Ishikawa (cell line): Measurements from ENCODE around the gene LRRK2.

Source experiments
- CEBPB ChIP-seq: IDR thresholded peaks from 2 replicates; pipeline ENCODE4 v1.6.1; 2012
- CREB1 ChIP-seq: IDR thresholded peaks from 2 replicates; pipeline ENCODE4 v1.6.1; 2012; ENCODE audit warnings: low read depth
- EGR1 ChIP-seq: IDR thresholded peaks from 2 replicates; pipeline ENCODE4 v1.6.1; 2012
- EP300 ChIP-seq: IDR thresholded peaks from 2 replicates; pipeline ENCODE4 v1.6.1; 2012; ENCODE audit warnings: borderline replicate concordance
- FOXM1 ChIP-seq: IDR thresholded peaks from 2 replicates; pipeline ENCODE4 v1.6.1; 2012; ENCODE audit warnings: low read depth, borderline replicate concordance
- NFIC ChIP-seq: IDR thresholded peaks from 2 replicates; pipeline ENCODE4 v1.6.1; 2012
- RAD21 ChIP-seq: IDR thresholded peaks from 2 replicates; pipeline ENCODE4 v1.6.1; 2012; ENCODE audit warnings: low read depth
- TAF1 ChIP-seq: IDR thresholded peaks from 2 replicates; pipeline ENCODE4 v1.6.1; 2012; ENCODE audit warnings: low read depth, mild to moderate bottlenecking
- TCF12 ChIP-seq: IDR thresholded peaks from 2 replicates; pipeline ENCODE4 v1.6.1; 2012; ENCODE audit warnings: low read depth
- TEAD4 ChIP-seq: IDR thresholded peaks from 2 replicates; pipeline ENCODE4 v1.6.1; 2012
- YY1 ChIP-seq: IDR thresholded peaks from 2 replicates; pipeline ENCODE4 v1.6.1; 2012; ENCODE audit warnings: low read depth
- ZBTB7A ChIP-seq: IDR thresholded peaks from 2 replicates; pipeline ENCODE4 v1.6.1; 2012; ENCODE audit warnings: low read depth
- TF ChIP-seq, protein P1 (sequence below): IDR thresholded peaks from 2 replicates; pipeline ENCODE4 v1.6.1; 2012
- TF ChIP-seq, protein P2 (sequence below): IDR thresholded peaks from 2 replicates; pipeline ENCODE4 v1.6.1; 2012; ENCODE audit warnings: low read depth, mild to moderate bottlenecking
- TF ChIP-seq, protein P3 (sequence below): IDR thresholded peaks from 2 replicates; pipeline ENCODE4 v1.6.1; 2012

The LRRK2 gene

DNA sequence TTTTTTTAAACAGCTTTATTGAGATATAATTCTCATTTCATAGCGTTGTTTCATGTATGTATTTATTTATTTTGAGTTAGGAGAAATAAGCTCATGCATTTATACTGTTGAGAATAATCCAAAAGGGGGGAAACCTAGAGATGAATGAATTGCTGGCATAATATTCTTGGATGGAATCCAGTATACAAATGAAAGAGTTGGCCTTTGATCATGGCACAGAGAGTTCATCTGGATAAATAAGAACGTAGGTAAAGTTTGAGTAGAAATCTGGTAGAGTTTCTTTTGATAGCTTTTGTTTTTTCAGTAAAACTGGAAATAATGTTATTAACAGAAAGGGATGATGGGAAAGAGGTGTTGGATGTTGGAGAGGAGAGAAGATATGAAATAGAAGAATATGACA, 166.2 kb downstream of the LRRK2 start:
- no peak for TF ChIP-seq YY1
- TF ChIP-seq TAF1, result no peak
- no peak for TF ChIP-seq FOXM1
- no peak for TF ChIP-seq NFIC
- no peak for TF ChIP-seq ZBTB7A
- TF ChIP-seq, protein P1, sequence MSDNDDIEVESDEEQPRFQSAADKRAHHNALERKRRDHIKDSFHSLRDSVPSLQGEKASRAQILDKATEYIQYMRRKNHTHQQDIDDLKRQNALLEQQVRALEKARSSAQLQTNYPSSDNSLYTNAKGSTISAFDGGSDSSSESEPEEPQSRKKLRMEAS, result no peak
- TF ChIP-seq CREB1, result no peak
- TF ChIP-seq TCF12, result no peak
- TF ChIP-seq, protein P2, sequence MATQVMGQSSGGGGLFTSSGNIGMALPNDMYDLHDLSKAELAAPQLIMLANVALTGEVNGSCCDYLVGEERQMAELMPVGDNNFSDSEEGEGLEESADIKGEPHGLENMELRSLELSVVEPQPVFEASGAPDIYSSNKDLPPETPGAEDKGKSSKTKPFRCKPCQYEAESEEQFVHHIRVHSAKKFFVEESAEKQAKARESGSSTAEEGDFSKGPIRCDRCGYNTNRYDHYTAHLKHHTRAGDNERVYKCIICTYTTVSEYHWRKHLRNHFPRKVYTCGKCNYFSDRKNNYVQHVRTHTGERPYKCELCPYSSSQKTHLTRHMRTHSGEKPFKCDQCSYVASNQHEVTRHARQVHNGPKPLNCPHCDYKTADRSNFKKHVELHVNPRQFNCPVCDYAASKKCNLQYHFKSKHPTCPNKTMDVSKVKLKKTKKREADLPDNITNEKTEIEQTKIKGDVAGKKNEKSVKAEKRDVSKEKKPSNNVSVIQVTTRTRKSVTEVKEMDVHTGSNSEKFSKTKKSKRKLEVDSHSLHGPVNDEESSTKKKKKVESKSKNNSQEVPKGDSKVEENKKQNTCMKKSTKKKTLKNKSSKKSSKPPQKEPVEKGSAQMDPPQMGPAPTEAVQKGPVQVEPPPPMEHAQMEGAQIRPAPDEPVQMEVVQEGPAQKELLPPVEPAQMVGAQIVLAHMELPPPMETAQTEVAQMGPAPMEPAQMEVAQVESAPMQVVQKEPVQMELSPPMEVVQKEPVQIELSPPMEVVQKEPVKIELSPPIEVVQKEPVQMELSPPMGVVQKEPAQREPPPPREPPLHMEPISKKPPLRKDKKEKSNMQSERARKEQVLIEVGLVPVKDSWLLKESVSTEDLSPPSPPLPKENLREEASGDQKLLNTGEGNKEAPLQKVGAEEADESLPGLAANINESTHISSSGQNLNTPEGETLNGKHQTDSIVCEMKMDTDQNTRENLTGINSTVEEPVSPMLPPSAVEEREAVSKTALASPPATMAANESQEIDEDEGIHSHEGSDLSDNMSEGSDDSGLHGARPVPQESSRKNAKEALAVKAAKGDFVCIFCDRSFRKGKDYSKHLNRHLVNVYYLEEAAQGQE, result no peak
- TF ChIP-seq RAD21, result no peak
- no peak for TF ChIP-seq TEAD4
- TF ChIP-seq CEBPB, result no peak
- TF ChIP-seq EGR1, result no peak
- TF ChIP-seq, protein P3, sequence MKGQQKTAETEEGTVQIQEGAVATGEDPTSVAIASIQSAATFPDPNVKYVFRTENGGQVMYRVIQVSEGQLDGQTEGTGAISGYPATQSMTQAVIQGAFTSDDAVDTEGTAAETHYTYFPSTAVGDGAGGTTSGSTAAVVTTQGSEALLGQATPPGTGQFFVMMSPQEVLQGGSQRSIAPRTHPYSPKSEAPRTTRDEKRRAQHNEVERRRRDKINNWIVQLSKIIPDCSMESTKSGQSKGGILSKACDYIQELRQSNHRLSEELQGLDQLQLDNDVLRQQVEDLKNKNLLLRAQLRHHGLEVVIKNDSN, result no peak
- no peak for TF ChIP-seq EP300

DNA sequence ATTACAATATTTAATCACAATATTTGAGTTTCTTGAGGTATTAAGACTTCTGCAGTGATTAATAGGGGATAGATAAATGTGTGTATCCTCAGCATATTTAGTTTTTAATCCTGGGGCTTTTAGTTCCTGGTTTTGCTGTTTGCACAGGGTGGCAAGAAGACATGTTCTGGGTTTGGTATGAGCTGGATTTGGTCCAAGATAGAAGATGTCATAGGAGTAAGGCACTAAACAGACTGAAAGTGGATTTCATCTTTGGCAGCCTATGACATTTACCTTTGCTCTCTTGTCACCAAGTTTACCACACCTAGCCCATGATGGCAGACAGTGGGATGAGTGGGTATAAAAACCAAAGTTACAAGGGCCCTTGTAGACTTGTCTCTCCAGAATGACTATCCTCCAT, 168.2 kb downstream of the LRRK2 start:
- TF ChIP-seq, protein P1, result no peak
- TF ChIP-seq, protein P2, result no peak
- TF ChIP-seq TCF12 (no peak), TAF1 (no peak), TEAD4 (no peak), EP300 (no peak), YY1 (no peak), CEBPB (no peak), FOXM1 (no peak), ZBTB7A (no peak), RAD21 (no peak), CREB1 (no peak)
- TF ChIP-seq, protein P3, result no peak

DNA sequence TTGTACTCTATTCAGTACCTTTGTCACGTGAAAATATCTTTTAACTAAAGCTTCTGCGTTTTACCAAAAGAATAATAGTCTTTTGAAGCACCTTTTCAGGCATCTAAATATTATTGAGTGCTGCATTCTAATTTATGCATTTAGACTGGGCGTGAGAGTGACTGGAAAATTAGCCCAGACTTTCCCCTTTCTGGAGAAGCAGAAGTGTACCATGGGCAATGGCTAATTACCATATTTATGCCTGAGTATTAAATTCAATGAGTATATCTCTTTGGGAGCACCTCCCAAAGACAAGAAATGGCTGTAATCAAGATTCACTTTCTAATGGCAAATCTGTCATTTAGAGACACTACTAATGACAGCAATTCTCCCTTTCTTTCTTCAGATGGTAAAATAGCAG, 174.9 kb downstream of the LRRK2 start:
- no peak for TF ChIP-seq FOXM1
- no peak for TF ChIP-seq TCF12
- no peak for TF ChIP-seq EP300
- no peak for TF ChIP-seq CREB1
- no peak for TF ChIP-seq RAD21
- TF ChIP-seq EGR1, result no peak
- TF ChIP-seq CEBPB, result no peak
- TF ChIP-seq, protein P2, result no peak
- no peak for TF ChIP-seq ZBTB7A
- TF ChIP-seq, protein P1, result no peak

DNA sequence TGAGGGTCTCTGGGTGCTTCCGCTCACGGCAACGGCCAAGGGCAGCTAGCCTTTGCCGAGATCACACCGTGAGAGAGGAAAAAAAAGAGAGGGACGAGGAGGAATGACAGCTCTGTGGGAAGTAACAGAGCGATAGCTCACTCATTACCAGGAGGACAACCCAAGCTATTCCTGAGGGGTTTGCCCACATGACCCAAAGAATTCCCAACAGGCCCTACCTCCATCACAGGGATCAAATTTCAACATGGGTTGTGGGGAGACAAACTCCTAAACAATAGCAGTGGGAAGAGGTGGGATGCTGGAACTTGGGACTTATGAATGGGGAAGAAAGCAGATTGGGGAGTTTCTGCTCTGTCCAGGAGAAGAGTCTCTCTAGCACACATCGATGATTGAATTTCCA, 180.6 kb downstream of the LRRK2 start:
- TF ChIP-seq NFIC, result no peak
- TF ChIP-seq CEBPB, result no peak
- TF ChIP-seq TCF12, result no peak
- TF ChIP-seq CREB1, result no peak
- no peak for TF ChIP-seq EGR1
- TF ChIP-seq, protein P2, result no peak
- no peak for TF ChIP-seq FOXM1
- TF ChIP-seq, protein P1, result no peak
- no peak for TF ChIP-seq EP300
- TF ChIP-seq RAD21, result no peak
- no peak for TF ChIP-seq YY1
- no peak for TF ChIP-seq ZBTB7A
